SU-DHL-6 (cell line): ENCODE measurements around the gene ORC4.
A peak's percentile ranks its signal among the peaks of the same experiment; 100 is the strongest.

Experiments used
- H2AFZ ChIP-seq: fragments of 200-600 bp; sonication (generic); 2 replicates; pipeline ENCODE4 v1.6.1; 2014; ENCODE audit warnings: low read depth, mild to moderate bottlenecking, moderate library complexity, mixed read lengths, antibody characterized with exemption, low read length; ENCODE audit not compliant: severe bottlenecking
- H3F3A ChIP-seq: fragments of 200-600 bp; shearing (Covaris generic); 2 replicates; pipeline ENCODE4 v1.6.0; 2016; ENCODE audit warnings: antibody characterized with exemption, mild to moderate bottlenecking; ENCODE audit not compliant: insufficient read depth
- H3K27ac ChIP-seq: fragments of 200-600 bp; sonication (generic); 2 replicates; pipeline ENCODE4 v1.5.1; 2016; ENCODE audit warnings: low read depth, mild to moderate bottlenecking, low read length, moderate library complexity, mixed read lengths
- H3K27me3 ChIP-seq: fragments of 200-600 bp; sonication (generic), shearing (Covaris generic); 2 replicates; pipeline ENCODE4 v1.6.0; 2014; ENCODE audit warnings: mild to moderate bottlenecking, low read length
- H3K36me3 ChIP-seq: fragments of 200-600 bp; sonication (generic); 2 replicates; pipeline ENCODE4 v1.6.1; 2014; ENCODE audit warnings: mild to moderate bottlenecking, low read length, mixed read lengths
- H3K4me2 ChIP-seq: fragments of 300-600, 200-600 bp; shearing (Covaris generic), sonication (generic); 2 replicates; pipeline ENCODE4 v1.6.0; 2014; ENCODE audit warnings: low read length, low read depth, mild to moderate bottlenecking; ENCODE audit not compliant: poor library complexity, severe bottlenecking
- H3K4me3 ChIP-seq: fragments of 200-600 bp; sonication (generic); 2 replicates; pipeline ENCODE4 v1.5.1; 2014; ENCODE audit warnings: antibody characterized with exemption, low read length, mild to moderate bottlenecking, mixed read lengths; ENCODE audit not compliant: insufficient read depth, poor library complexity, severe bottlenecking
- H3K79me2 ChIP-seq: fragments of 200-600 bp; sonication (generic); 2 replicates; pipeline ENCODE4 v1.6.1; 2014; ENCODE audit warnings: mild to moderate bottlenecking, low read length, moderate library complexity; ENCODE audit not compliant: insufficient read depth
- H3K9ac ChIP-seq: fragments of 200-600 bp; sonication (generic); 2 replicates; pipeline ENCODE4 v1.7.0; 2014; ENCODE audit warnings: mild to moderate bottlenecking, low read length
- H3K9me2 ChIP-seq: fragments of 200-600 bp; sonication (generic); replicated peaks from 2 replicates; pipeline ENCODE4 v1.6.1; 2014; ENCODE audit warnings: low read length; ENCODE audit not compliant: insufficient read depth
- H3K9me3 ChIP-seq: fragments of 200-600 bp; sonication (generic); 2 replicates; pipeline ENCODE4 v1.6.1; 2014; ENCODE audit warnings: low read length, mixed read lengths; ENCODE audit not compliant: insufficient read depth
- H4K20me1 ChIP-seq: fragments of 200-600 bp; sonication (generic); 2 replicates; pipeline ENCODE4 v1.6.1; 2014; ENCODE audit warnings: low read depth, mild to moderate bottlenecking, antibody characterized with exemption, low read length, moderate library complexity, mixed read lengths
- CTCF ChIP-seq: fragments of 200-600 bp; sonication (generic); IDR thresholded peaks from one replicate; pipeline ENCODE4 v1.5.1; 2017; ENCODE audit warnings: antibody characterized with exemption, mild to moderate bottlenecking, low read length, moderate library complexity; ENCODE audit not compliant: insufficient read depth, poor library complexity, severe bottlenecking
- EZH2phosphoT487 ChIP-seq: fragments of 200-600 bp; sonication (generic), shearing (Covaris generic); conservative IDR thresholded peaks from 2 replicates; pipeline ENCODE4 v1.6.1; 2018; ENCODE audit warnings: mild to moderate bottlenecking, antibody characterized with exemption, low read length, moderate library complexity, mixed read lengths

ORC4 gene

DNA sequence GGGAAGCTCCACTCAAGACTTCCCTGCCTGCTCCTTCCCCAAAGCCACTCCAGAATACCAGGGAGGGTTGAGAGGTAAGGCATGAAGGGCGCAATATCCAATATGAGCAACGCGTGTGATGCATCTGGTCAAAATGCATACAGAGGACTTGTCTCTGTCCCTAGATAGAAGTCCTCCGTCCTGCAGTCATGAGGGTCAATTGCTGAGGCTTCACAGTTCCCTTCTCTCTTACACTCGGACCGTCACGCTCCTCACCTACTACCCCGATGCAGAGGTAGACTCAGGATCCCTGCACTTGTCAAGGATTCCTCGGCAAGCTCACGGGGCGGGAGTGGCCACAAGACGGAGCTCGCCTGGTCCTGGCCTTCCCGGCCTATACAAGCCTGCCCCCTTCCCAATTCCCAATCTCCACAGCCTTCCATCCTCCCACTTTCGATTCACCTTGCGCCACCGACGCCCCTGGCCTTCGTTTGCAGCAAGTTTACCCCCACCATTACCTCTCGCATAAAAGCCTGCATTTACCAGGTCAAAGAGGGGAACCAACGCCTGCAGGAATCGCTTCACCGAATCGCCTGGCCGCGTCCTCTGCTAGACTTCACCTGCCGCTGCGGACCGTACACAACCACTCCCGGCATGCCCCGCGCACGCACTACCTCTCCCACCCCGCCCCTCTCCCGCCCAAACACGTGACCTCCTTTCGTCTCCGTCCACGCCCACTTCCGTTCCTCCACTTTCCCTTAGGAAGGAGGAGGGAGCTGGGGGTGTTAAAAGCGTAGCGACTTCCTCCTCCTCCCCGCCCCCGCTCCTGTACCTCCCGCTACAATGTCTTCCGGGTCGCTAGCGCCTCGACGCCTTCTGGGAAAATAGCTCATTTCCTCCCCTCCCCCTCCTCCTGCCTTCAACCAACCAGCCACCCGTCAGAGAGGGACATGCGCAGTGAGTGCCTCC lies at the start of gene ORC4:
Gene ORC4, minus strand, starts transcription at position 627 of the 948 bp plus-strand sequence. CDS start 44,779 bp downstream, outside the sequence.
- Histone ChIP-seq H3K4me2 (peak within 1 kb of the TSS; percentile 99), H2AFZ (peak within 1 kb of the TSS; percentile 91), H3K4me3 (peak within 1 kb of the TSS; percentile 97), H3K79me2 (peaks cover 93% of the 10 kb centered on the region), H3K27me3 (no peaks in the 10 kb centered on the region), H3K9me3 (no peaks in the 10 kb centered on the region), H3K9me2 (no peaks in the 10 kb centered on the region), H3K36me3 (no peaks in the 10 kb centered on the region), H3K27ac (peak within 1 kb of the TSS; percentile 80), H3K9ac (peak within 1 kb of the TSS; percentile 92), H4K20me1 (no peaks in the 10 kb centered on the region), H3F3A (no peaks in the 10 kb centered on the region)
- TF ChIP-seq CTCF (no peak), EZH2phosphoT487 (no peak)

GRCh38 chr2:148067801-148068200 lies 47.3 kb upstream of the ORC4 start:
- no peak overlapping the region for H3K27ac ChIP-seq
- no peaks in the 10 kb centered on the region for H3F3A ChIP-seq
- H4K20me1 ChIP-seq, result no peaks in the 10 kb centered on the region
- TF ChIP-seq CTCF, result no peak
- no peak for TF ChIP-seq EZH2phosphoT487
- H3K9me3 ChIP-seq, result no peaks in the 10 kb centered on the region
- no peak overlapping the region for H3K4me2 ChIP-seq
- H3K27me3 ChIP-seq, result no peaks in the 10 kb centered on the region
- no peaks in the 10 kb centered on the region for H3K9me2 ChIP-seq
- no peaks in the 10 kb centered on the region for H3K79me2 ChIP-seq
- H3K36me3 ChIP-seq, result no peaks in the 10 kb centered on the region
- no peak overlapping the region for H3K4me3 ChIP-seq
- no peak overlapping the region for H3K9ac ChIP-seq
- H2AFZ ChIP-seq, result no peak overlapping the region

DNA sequence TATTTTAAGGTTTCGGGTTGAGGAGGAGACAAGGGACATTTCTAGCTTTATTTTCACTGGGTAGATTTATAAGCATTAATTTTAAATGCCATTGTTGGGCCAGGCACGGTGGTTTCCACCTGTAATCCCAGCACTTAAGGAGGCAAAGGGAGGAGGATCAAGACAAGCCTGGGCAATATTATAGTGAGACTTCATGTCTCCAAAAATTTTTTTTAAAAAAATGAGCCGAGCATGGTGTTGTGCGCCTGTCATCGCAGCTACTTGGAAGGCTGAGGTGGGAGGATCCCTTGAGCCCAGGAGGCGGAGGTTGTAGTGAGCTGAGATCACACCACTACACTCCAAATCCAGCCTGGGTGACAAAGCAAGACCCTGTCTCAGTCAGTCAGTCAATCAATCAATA lies 45.4 kb upstream of the ORC4 start:
- H3K9me3 ChIP-seq, result no peaks in the 10 kb centered on the region
- H3K4me3 ChIP-seq, result no peak overlapping the region
- H3K27ac ChIP-seq, result no peak overlapping the region
- H3K79me2 ChIP-seq, result no peaks in the 10 kb centered on the region
- TF ChIP-seq CTCF, result no peak
- no peak for TF ChIP-seq EZH2phosphoT487
- no peaks in the 10 kb centered on the region for H3F3A ChIP-seq
- no peak overlapping the region for H3K9ac ChIP-seq
- no peaks in the 10 kb centered on the region for H3K36me3 ChIP-seq
- no peak overlapping the region for H2AFZ ChIP-seq
- H4K20me1 ChIP-seq, result no peaks in the 10 kb centered on the region
- H3K27me3 ChIP-seq, result no peaks in the 10 kb centered on the region
- H3K4me2 ChIP-seq, result no peak overlapping the region
- H3K9me2 ChIP-seq, result no peaks in the 10 kb centered on the region
